Lower leg skin (tissue), 4 donors: ENCODE data around the gene TXLNA. TPM values are rescaled to one million over a fixed set of nuclear protein-coding genes. Genes with fewer than 3 reads are reported as not detected.

ENCODE experiments used
- DNase-seq, 2 donors: peaks; one replicate each; pipeline ENCODE4 v3.0.0-alpha.2; 2019; ENCODE audit warnings: low spot score in 2 of 2
- H3K4me3 ChIP-seq: fragments of 200-600 bp; sonication (generic); 2 replicates; pipeline ENCODE4 v1.5.1; 2017; ENCODE audit warnings: mild to moderate bottlenecking, low read depth; ENCODE audit not compliant: poor library complexity, severe bottlenecking
- CTCF ChIP-seq, 3 donors: fragments of 450-650 bp; IDR thresholded peaks; one replicate each; pipeline ENCODE4 v1.5.1; 2016; ENCODE audit warnings: antibody characterized with exemption in 3 of 3, mild to moderate bottlenecking in 3 of 3, moderate library complexity in 2 of 3
- POLR2A ChIP-seq, 2 donors: fragments of 450-650 bp; IDR thresholded peaks; one replicate each; pipeline ENCODE4 v1.6.1; 2016 to 2017; ENCODE audit warnings: antibody characterized with exemption in 2 of 2, mild to moderate bottlenecking in 1 of 2, moderate library complexity in 1 of 2
- WGBS, 2 donors: methylation state at CpG; one replicate each; pipeline ENCODE4 v1.1.5; 2018; 5-methylcytosine and 5-hydroxymethylcytosine counted together
- intact Hi-C: fragments of 100-400 bp; cut with DNase I; formaldehyde crosslinking; loops from one replicate; pipeline ENCODE4 v1.15.0; 2023; ENCODE audit warnings: low total_unique reads
- total RNA-seq, 4 donors: library from RNA; depleted of rRNA; stranded (reverse); fragments of >200 nt; gene quantifications; one replicate each; pipeline ENCODE4 v1.1.0, GENCODE V29; 2016

The TXLNA gene
- total RNA-seq, 4 donors from 2014 or later: 41.1 to 62.0 (median 56.6) TPM

- intact Hi-C loops: no loop called here
- WGBS, 2 donors: 2% methylated on average over 20 to 33 of the region's 55 CpGs
- DNase-seq: peak in 1 of 2 donors; percentile 91
- TF ChIP-seq CTCF (IDR thresholded peaks at IDR 0.05) (no peak), POLR2A (IDR thresholded peaks at IDR 0.05) (no peak)
- peak overlapping the region; percentile 36 for H3K4me3 ChIP-seq
These were observed 61.7 kb downstream of the TXLNA start for GRCh38 chr1:32241001-32241763.

GRCh38 chr1:32242341-32242851 lies 62.9 kb downstream of the TXLNA start:
- no peak overlapping the region for H3K4me3 ChIP-seq
- TF ChIP-seq CTCF (IDR thresholded peaks at IDR 0.05) (no peak), POLR2A (IDR thresholded peaks at IDR 0.05) (no peak)
- no peak for DNase-seq
- WGBS, 2 donors: 29% methylated on average over 7 of the region's 7 CpGs
- intact Hi-C loops: no loop called here

GRCh38 chr1:32246888-32247273 lies 67.4 kb downstream of the TXLNA start, which contains the start of gene FAM167B:
Gene FAM167B (plus strand): TSS chr1:32247222. CDS start chr1:32247422, 200 bp downstream.
- intact Hi-C loops: no loop called here
- TF ChIP-seq POLR2A (IDR thresholded peaks at IDR 0.05): no peak
- TF ChIP-seq CTCF (IDR thresholded peaks at IDR 0.05): no peak
- no peak within 1 kb of the TSS for H3K4me3 ChIP-seq
- WGBS, 2 donors: 32 to 39% methylated on average over 3 of the region's 3 CpGs
- peak in 1 of 2 donors; percentile 51 for DNase-seq

- no peak for TF ChIP-seq CTCF (IDR thresholded peaks at IDR 0.05)
- no peak for TF ChIP-seq POLR2A (IDR thresholded peaks at IDR 0.05)
- intact Hi-C loops: no loop called here
- no peak for DNase-seq
- 81 to 85% methylated on average over 12 of the region's 12 CpGs for WGBS, 2 donors
- no peak overlapping the region for H3K4me3 ChIP-seq
These were observed 68.0 kb downstream of the TXLNA start for GRCh38 chr1:32247452-32247851.

Other genes starting within 250 kb of the TXLNA start
- gene PTP4A2, start 241.3 kb upstream of the TXLNA start, total RNA-seq: 10 to 100 TPM; 40.9 to 92.8 (median 67.3) TPM
- gene KHDRBS1, start 165.8 kb upstream of the TXLNA start, total RNA-seq: 10 to 100 TPM; 60.8 to 94.3 (median 84.7) TPM
- gene TMEM39B, start 106.7 kb upstream of the TXLNA start, total RNA-seq: 1 to 10 TPM; 2.9 to 5.0 (median 4.3) TPM
- gene KPNA6, start 71.6 kb upstream of the TXLNA start, total RNA-seq: 10 to 100 TPM; 44.2 to 48.5 (median 44.3) TPM
- 1 to 10 TPM; 2.0 to 3.6 (median 3.3) TPM for gene CCDC28B, start 20.9 kb downstream of the TXLNA start, total RNA-seq
- 1 to 10 TPM; 3.4 to 6.5 (median 4.7) TPM for gene IQCC, start 26.0 kb downstream of the TXLNA start, total RNA-seq
- not detected for gene DCDC2B, start 29.4 kb downstream of the TXLNA start, total RNA-seq
- gene TMEM234, start 42.7 kb downstream of the TXLNA start, total RNA-seq: 10 to 100 TPM in 2 of 4 donors, 1 to 10 TPM in 2; 2.7 to 14.8 (median 9.0) TPM
- gene EIF3I, start 42.7 kb downstream of the TXLNA start, total RNA-seq: 100 to 1,000 TPM; 128 to 189 (median 169) TPM
- gene FAM167B, start 67.5 kb downstream of the TXLNA start, total RNA-seq: 1 to 10 TPM in 1 of 4 donors, under 1 TPM in 2, not detected in 1; 0.42 to 1.4 (median 0.51) TPM
- gene LCK, start 71.6 kb downstream of the TXLNA start, total RNA-seq: 1 to 10 TPM in 3 of 4 donors, under 1 TPM in 1; 0.25 to 3.0 (median 2.0) TPM
- 10 to 100 TPM; 45.7 to 53.9 (median 47.9) TPM for gene HDAC1, start 112.4 kb downstream of the TXLNA start, total RNA-seq
- 10 to 100 TPM in 2 of 4 donors, 1 to 10 TPM in 2; 6.9 to 21.0 (median 11.1) TPM for gene MARCKSL1, start 156.6 kb downstream of the TXLNA start, total RNA-seq
- gene FAM229A, start 182.8 kb downstream of the TXLNA start, total RNA-seq: 10 to 100 TPM in 2 of 4 donors, 1 to 10 TPM in 2; 7.2 to 20.1 (median 8.7) TPM
- 1 to 10 TPM in 1 of 4 donors, under 1 TPM in 2, not detected in 1; 0.42 to 1.5 (median 0.84) TPM for gene TSSK3, start 182.9 kb downstream of the TXLNA start, total RNA-seq
- 100 to 1,000 TPM in 3 of 4 donors, 10 to 100 TPM in 1; 72.5 to 147 (median 105) TPM for gene BSDC1, start 214.8 kb downstream of the TXLNA start, total RNA-seq